K562 (cell line): ENCODE results near the gene ATL1. TPM values are rescaled to one million over a fixed set of nuclear protein-coding genes. Genes with fewer than 3 reads are reported as not detected.

Experiments used
- ATAC-seq: fragments of 200-7000 bp; cut with Tn5 transposase; 3 replicates; pipeline ENCODE4 v1.9.1; 2020; ENCODE audit warnings: moderate library complexity
- BruUV-seq: library from RNA; stranded (reverse); fragments of 400-500 nt; replicated peaks from 2 replicates; lab custom pipeline; 2021; lab: Mats Ljungman, UMichigan
- CTCF ChIA-PET: fragments of 300-600 bp; formaldehyde crosslinking; extraction: SDS; loops from one replicate; lab custom pipeline; 2021; ENCODE audit warnings: low intra/inter-chr PET ratio; lab: Yijun Ruan, JAX
- POLR2A ChIA-PET: fragments of 300-600, 350-650 bp; sonication (Branson Sonifier 250); formaldehyde crosslinking; extraction: SDS; loops from one replicate; lab custom pipeline; 2021; ENCODE audit warnings: antibody characterized with exemption, inconsistent platforms; lab: Yijun Ruan, JAX
- DNase-seq, 4 experiments: peaks; one replicate each; pipeline versions ENCODE4 v3.0.0 to v3.0.0-alpha.2; 2011 to 2018; ENCODE audit warnings: low spot score in 3 of 4, mixed read lengths in 3 of 4; ENCODE audit errors: extremely low read depth in 1 of 4
- FAIRE-seq: peaks from 2 replicates; lab custom pipeline; 2011; peaks lifted over from hg19 to GRCh38; lab: Jason Lieb, UNC
- H2AFZ ChIP-seq: 2 replicates; pipeline ENCODE4 v1.6.0; 2011; ENCODE audit warnings: low read depth, low read length, control low read depth, inconsistent platforms
- H3K27ac ChIP-seq: fragments of 200-600 bp; 3 replicates; pipeline ENCODE4 v1.8.0; 2011; ENCODE audit warnings: low read depth, mild to moderate bottlenecking, control low read depth, inconsistent platforms, low read length, moderate library complexity, mixed read lengths; ENCODE audit errors: extremely low read depth
- H3K27me3 ChIP-seq, 2 experiments: fragments of 300-600 bp in 1 of 2; 2 replicates in 1 of 2; 3 replicates in 1 of 2; pipeline versions ENCODE4 v1.6.0 to v1.8.0; 2011; ENCODE audit warnings: inconsistent platforms in 2 of 2, low read length in 2 of 2, mild to moderate bottlenecking in 1 of 2, mixed read lengths in 1 of 2, moderate library complexity in 1 of 2; ENCODE audit not compliant: control insufficient read depth in 2 of 2, insufficient read depth in 2 of 2
- H3K36me3 ChIP-seq: fragments of 300-600 bp; 3 replicates; pipeline ENCODE4 v1.8.0; 2011; ENCODE audit warnings: mild to moderate bottlenecking, low read length, inconsistent platforms; ENCODE audit not compliant: control insufficient read depth, insufficient read depth
- H3K4me1 ChIP-seq, 2 experiments: fragments of 200-600 bp in 1 of 2; replicated peaks in 1 of 2; 2 replicates in 1 of 2; 3 replicates in 1 of 2; pipeline versions ENCODE4 v1.5.1 to v1.8.0; 2011; ENCODE audit warnings: inconsistent platforms in 2 of 2, low read length in 2 of 2, mild to moderate bottlenecking in 1 of 2, mixed read lengths in 1 of 2, moderate library complexity in 1 of 2; ENCODE audit not compliant: control insufficient read depth in 2 of 2, insufficient read depth in 2 of 2
- H3K4me2 ChIP-seq: 2 replicates; pipeline ENCODE4 v1.6.1; 2011; ENCODE audit warnings: low read length, control low read depth, inconsistent platforms, mixed read lengths; ENCODE audit not compliant: insufficient read depth
- H3K4me3 ChIP-seq: fragments of 200-600 bp; sonication (generic), shearing (Covaris generic); 2 replicates; pipeline ENCODE4 v1.5.1; 2016; ENCODE audit warnings: control low read depth, inconsistent platforms
- H3K79me2 ChIP-seq: fragments of 200-600 bp; 3 replicates; pipeline ENCODE4 v1.8.0; 2011; ENCODE audit warnings: low read length, inconsistent platforms; ENCODE audit not compliant: control insufficient read depth, insufficient read depth
- H3K9ac ChIP-seq, 2 experiments: 2 replicates each; pipeline versions ENCODE4 v1.6.0 to v1.6.1; 2011; ENCODE audit warnings: low read depth in 2 of 2, low read length in 2 of 2, control low read depth in 1 of 2, inconsistent platforms in 1 of 2, mild to moderate bottlenecking in 1 of 2, mixed read lengths in 1 of 2; ENCODE audit not compliant: insufficient read depth in 1 of 2
- H3K9me1 ChIP-seq: one replicate; pipeline ENCODE4 v1.6.0; 2011; ENCODE audit warnings: inconsistent platforms, mild to moderate bottlenecking, low read length, moderate library complexity; ENCODE audit not compliant: control insufficient read depth, insufficient read depth
- H3K9me3 ChIP-seq: replicated peaks from 2 replicates; pipeline ENCODE4 v1.5.1; 2011; ENCODE audit warnings: low read depth, low read length, inconsistent platforms; ENCODE audit not compliant: control insufficient read depth, insufficient read depth
- H4K20me1 ChIP-seq: replicated peaks from 2 replicates; pipeline ENCODE4 v1.6.1; 2011; ENCODE audit warnings: low read length, inconsistent platforms, mixed read lengths; ENCODE audit not compliant: control insufficient read depth, insufficient read depth
- CEBPG ChIP-seq, 3 experiments: fragments of 200-800 bp in 1 of 3; sonication (Bioruptor generic) in 1 of 3; sonication (generic) in 1 of 3; formaldehyde crosslinking in 1 of 3; IDR thresholded peaks in 2 of 3; conservative IDR thresholded peaks in 1 of 3; 2 replicates each; pipeline versions ENCODE4 v1.6.1 to v1.8.0; 2016 to 2022; ENCODE audit warnings: missing compliant biosample characterization in 2 of 3, missing genetic modification characterization in 2 of 3, mild to moderate bottlenecking in 1 of 3, missing genetic modification reagents in 1 of 3
- HMGXB4 ChIP-seq: sonication (generic); formaldehyde crosslinking; IDR thresholded peaks from 2 replicates; pipeline ENCODE4 v1.8.1; 2023; ENCODE audit warnings: mild to moderate bottlenecking, missing genetic modification reagents
- NFATC3 ChIP-seq: fragments of 450-650 bp; IDR thresholded peaks from 2 replicates; pipeline ENCODE4 v1.6.1; 2017; ENCODE audit warnings: mild to moderate bottlenecking
- RHOXF2B ChIP-seq: fragments of 250-450 bp; sonication (Bioruptor Pico); conservative IDR thresholded peaks from 2 replicates; pipeline ENCODE4 v1.5.1; 2021
- WGBS: fragments of 100-300 bp; shearing (Covaris generic); methylation state at CpG from one replicate; pipeline ENCODE4 v1.1.6; 2016; ENCODE audit warnings: low coverage, mixed read lengths; ENCODE audit not compliant: insufficient coverage; ENCODE audit errors: missing lambda C conversion rate; 5-methylcytosine and 5-hydroxymethylcytosine counted together
- in situ Hi-C: fragments of 300-500 bp; cut with MboI; formaldehyde crosslinking; loops from 4 replicates; pipeline ENCODE4 v1.15.0; 2018; ENCODE audit warnings: inconsistent platforms, mixed read lengths
- intact Hi-C: fragments of 100-400 bp; cut with micrococcal nuclease; formaldehyde crosslinking; loops from 2 replicates; pipeline ENCODE4 v1.14.2; 2022
- polyA plus RNA-seq, 8 experiments: library from polyadenylated mRNA; depleted of rRNA in 4 of 8; stranded (reverse) in 5 of 8; unstranded in 3 of 8; fragments of >200 nt; fragmentation: Nextera tagmentation in 2 of 8; fragmentation: Illumina TruSeq in 1 of 8; extraction: Ambion mirVana in 2 of 8; extraction: Trizol in 1 of 8; gene quantifications; 2 replicates each; pipeline versions ENCODE4 v1.2.1 to v1.2.3, GENCODE V29; 2011 to 2014; ENCODE audit warnings: inconsistent platforms in 1 of 8, missing spikeins in 1 of 8
- total RNA-seq, 7 experiments: library from RNA; depleted of rRNA in 6 of 7; stranded (reverse); fragments of >200 nt in 6 of 7; fragmentation: Illumina TruSeq in 2 of 7; extraction: Trizol in 2 of 7; gene quantifications; 2 replicates each; pipeline versions ENCODE4 v1.2.1 to v1.2.3, GENCODE V29; 2011 to 2021; ENCODE audit warnings: low replicate concordance in 1 of 7

The ATL1 gene
- total and polyA plus RNA-seq, 9 of the 15 experiments (the other 6 are each of a cell fraction or from before 2014, with no cell fraction given) = 0.04 to 0.16 (median 0.07) TPM; not detected in 4

GRCh38 chr14:50541159-50541567 is 18.8 kb upstream of the ATL1 start:
- H3K27ac ChIP-seq = no peak overlapping the region
- no peaks in the 10 kb centered on the region for H4K20me1 ChIP-seq
- H3K36me3 ChIP-seq = no peaks in the 10 kb centered on the region
- ATAC-seq (no peak), FAIRE-seq (no peak), DNase-seq (no peak)
- H3K4me3 ChIP-seq = no peak overlapping the region
- H3K9me1 ChIP-seq = no peaks in the 10 kb centered on the region
- TF ChIP-seq RHOXF2B (CRISPR knock-in tag) (no peak), HMGXB4 (CRISPR knock-in tag) (no peak), NFATC3 (no peak), CEBPG (CRISPR knock-in tag; IDR thresholded peaks at IDR 0.05) (no peak), CEBPG (tag; conservative IDR thresholded peaks at IDR 0.05 in 1 of 2, IDR thresholded peaks at IDR 0.05 in 1 of 2) (peak in 1 of 2 experiments; percentile 63; a peak in 1 of 4 replicates)
- no peaks in the 10 kb centered on the region; a peak in 1 of 5 replicates for H3K27me3 ChIP-seq
- no TSS peak for BruUV-seq
- intact Hi-C loops = no loop called here
- WGBS = 0% methylated on average over 1 of the region's 1 CpG
- H2AFZ ChIP-seq = no peak overlapping the region
- no peaks in the 10 kb centered on the region for H3K4me1 ChIP-seq
- ChIA-PET CTCF (no interaction called here), POLR2A (interaction anchor here (0.7 kb wide), 1 partner anchor 9 kb away, joined by 4 read pairs; the partner anchor contains the start of gene MAP4K5)
- in situ Hi-C loops = loop anchor here (5.0 to 25.0 kb wide), 2 partner anchors 236 to 679 kb away; partner anchors contain the start of gene NEMF
- no peaks in the 10 kb centered on the region for H3K9me3 ChIP-seq
- no peaks in the 10 kb centered on the region for H3K79me2 ChIP-seq
- no peak overlapping the region for H3K9ac ChIP-seq
- no peak overlapping the region for H3K4me2 ChIP-seq
